Upper lobe of left lung (tissue), 4 donors: ENCODE measurements around the gene PCSK2.

Experiments used
- EP300 ChIP-seq, 4 donors: sonication (generic); formaldehyde crosslinking; IDR thresholded peaks; one replicate each; pipeline ENCODE4 v1.5.1; 2017; ENCODE audit warnings: antibody characterized with exemption in 4 of 4, control low read depth in 2 of 4
- POLR2A ChIP-seq, 4 donors: fragments of 450-650 bp; IDR thresholded peaks; one replicate each; pipeline ENCODE4 v1.5.1; 2016 to 2017; ENCODE audit warnings: antibody characterized with exemption in 4 of 4, mild to moderate bottlenecking in 2 of 4
- POLR2AphosphoS5 ChIP-seq, 2 donors: sonication (generic); formaldehyde crosslinking; IDR thresholded peaks; one replicate each; pipeline ENCODE4 v1.5.1; 2017; ENCODE audit warnings: antibody characterized with exemption in 2 of 2
- TF ChIP-seq, protein P1 (sequence below), 6 experiments: fragments of 450-650 bp in 4 of 6; fragments of 200-600 bp in 2 of 6; sonication (generic) in 2 of 6; IDR thresholded peaks; one replicate each; pipeline ENCODE4 v1.5.1; 2016 to 2019; ENCODE audit warnings: antibody characterized with exemption in 6 of 6

DNA sequence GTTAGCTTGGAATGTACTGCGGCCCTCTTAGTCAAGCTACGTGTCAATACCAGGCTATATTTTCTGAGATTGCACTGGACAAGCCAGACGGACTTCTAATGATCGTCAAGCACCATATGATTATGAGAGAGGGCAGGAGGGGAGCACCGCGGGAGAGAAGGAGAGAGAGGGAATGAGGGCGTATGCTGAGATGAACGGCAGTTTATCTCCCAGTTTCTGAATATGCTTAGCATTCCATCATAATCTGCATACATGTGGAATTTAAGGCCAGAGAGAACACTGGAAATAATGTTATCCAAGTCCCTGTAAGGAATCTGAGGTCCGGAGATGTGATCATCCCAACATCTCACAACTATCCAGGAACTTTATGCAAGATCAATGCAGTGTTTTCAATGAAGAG, 244.1 kb downstream of the PCSK2 start:
- TF ChIP-seq, protein P1, sequence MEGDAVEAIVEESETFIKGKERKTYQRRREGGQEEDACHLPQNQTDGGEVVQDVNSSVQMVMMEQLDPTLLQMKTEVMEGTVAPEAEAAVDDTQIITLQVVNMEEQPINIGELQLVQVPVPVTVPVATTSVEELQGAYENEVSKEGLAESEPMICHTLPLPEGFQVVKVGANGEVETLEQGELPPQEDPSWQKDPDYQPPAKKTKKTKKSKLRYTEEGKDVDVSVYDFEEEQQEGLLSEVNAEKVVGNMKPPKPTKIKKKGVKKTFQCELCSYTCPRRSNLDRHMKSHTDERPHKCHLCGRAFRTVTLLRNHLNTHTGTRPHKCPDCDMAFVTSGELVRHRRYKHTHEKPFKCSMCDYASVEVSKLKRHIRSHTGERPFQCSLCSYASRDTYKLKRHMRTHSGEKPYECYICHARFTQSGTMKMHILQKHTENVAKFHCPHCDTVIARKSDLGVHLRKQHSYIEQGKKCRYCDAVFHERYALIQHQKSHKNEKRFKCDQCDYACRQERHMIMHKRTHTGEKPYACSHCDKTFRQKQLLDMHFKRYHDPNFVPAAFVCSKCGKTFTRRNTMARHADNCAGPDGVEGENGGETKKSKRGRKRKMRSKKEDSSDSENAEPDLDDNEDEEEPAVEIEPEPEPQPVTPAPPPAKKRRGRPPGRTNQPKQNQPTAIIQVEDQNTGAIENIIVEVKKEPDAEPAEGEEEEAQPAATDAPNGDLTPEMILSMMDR (IDR thresholded peaks at IDR 0.05) = no peak
- no peak for TF ChIP-seq POLR2AphosphoS5 (IDR thresholded peaks at IDR 0.05)
- TF ChIP-seq POLR2A (IDR thresholded peaks at IDR 0.05) = no peak
- TF ChIP-seq EP300 (IDR thresholded peaks at IDR 0.05) = no peak
